ENCODE results near the gene CERS4.
"Not testable (repeated sequence)": the region's sequence is repeated elsewhere in the genome, so short reads cannot be mapped to it uniquely, and the experiment has no call there.

The CERS4 gene

GRCh38 chr19:8221161-8221560, 12.0 kb downstream of the CERS4 start:
- no peaks in the 10 kb centered on the region for H3K27me3 ChIP-seq
- no peak for TF ChIP-seq CTCF (IDR thresholded peaks at IDR 0.05)
- H3K36me3 ChIP-seq, result no peaks in the 10 kb centered on the region
- no peaks in the 10 kb centered on the region for H3K4me1 ChIP-seq (ENCODE audit: control insufficient read depth in 1 of 2, insufficient read depth in 1 of 2, low read depth in 1 of 2, low read length in 1 of 2)
- H3K27ac ChIP-seq, result no peak overlapping the region
- H3K4me3 ChIP-seq (ENCODE audit: low read depth in 1 of 2, low read length in 1 of 2), result no peak overlapping the region
- H3K9me3 ChIP-seq, result no peaks in the 10 kb centered on the region

- not testable (repeated sequence) for H3K36me3 ChIP-seq; H3K9me3 ChIP-seq; H3K27ac ChIP-seq; H3K27me3 ChIP-seq; H3K4me3 ChIP-seq (ENCODE audit: low read depth in 1 of 2, low read length in 1 of 2); H3K4me1 ChIP-seq (ENCODE audit: control insufficient read depth in 1 of 2, insufficient read depth in 1 of 2, low read depth in 1 of 2, low read length in 1 of 2)
Observed at GRCh38 chr19:8223442-8223841, 14.3 kb downstream of the CERS4 start.

- Histone ChIP-seq H3K27ac (no peak overlapping the region), H3K9me3 (no peaks in the 10 kb centered on the region), H3K27me3 (no peaks in the 10 kb centered on the region), H3K36me3 (no peaks in the 10 kb centered on the region), H3K4me3 (ENCODE audit: low read depth in 1 of 2, low read length in 1 of 2) (no peak overlapping the region), H3K4me1 (ENCODE audit: control insufficient read depth in 1 of 2, insufficient read depth in 1 of 2, low read depth in 1 of 2, low read length in 1 of 2) (no peaks in the 10 kb centered on the region)
- no peak for TF ChIP-seq CTCF (IDR thresholded peaks at IDR 0.05)
Observed at GRCh38 chr19:8224394-8225145, 15.4 kb downstream of the CERS4 start.

- H3K27ac ChIP-seq, result no peak overlapping the region
- no peaks in the 10 kb centered on the region for H3K36me3 ChIP-seq
- H3K9me3 ChIP-seq, result no peaks in the 10 kb centered on the region
- H3K4me3 ChIP-seq (ENCODE audit: low read depth in 1 of 2, low read length in 1 of 2), result no peak overlapping the region
- no peaks in the 10 kb centered on the region for H3K4me1 ChIP-seq (ENCODE audit: control insufficient read depth in 1 of 2, insufficient read depth in 1 of 2, low read depth in 1 of 2, low read length in 1 of 2)
- TF ChIP-seq CTCF (IDR thresholded peaks at IDR 0.05), result no peak
- no peaks in the 10 kb centered on the region for H3K27me3 ChIP-seq
Observed at GRCh38 chr19:8231073-8231604, 22.0 kb downstream of the CERS4 start.

- Histone ChIP-seq H3K27me3 (no peaks in the 10 kb centered on the region), H3K4me1 (ENCODE audit: control insufficient read depth in 1 of 2, insufficient read depth in 1 of 2, low read depth in 1 of 2, low read length in 1 of 2) (no peaks in the 10 kb centered on the region), H3K4me3 (ENCODE audit: low read depth in 1 of 2, low read length in 1 of 2) (no peak overlapping the region), H3K9me3 (no peaks in the 10 kb centered on the region), H3K36me3 (no peaks in the 10 kb centered on the region), H3K27ac (no peak overlapping the region)
- TF ChIP-seq CTCF (IDR thresholded peaks at IDR 0.05), result no peak
Observed at GRCh38 chr19:8233370-8233769, 24.2 kb downstream of the CERS4 start.

GRCh38 chr19:8237026-8237425, 27.9 kb downstream of the CERS4 start:
- no peaks in the 10 kb centered on the region for H3K36me3 ChIP-seq
- peaks cover 13% of the 10 kb centered on the region for H3K27me3 ChIP-seq
- no peak for TF ChIP-seq CTCF (IDR thresholded peaks at IDR 0.05)
- H3K27ac ChIP-seq, result no peak overlapping the region
- no peak overlapping the region for H3K4me3 ChIP-seq (ENCODE audit: low read depth in 1 of 2, low read length in 1 of 2)
- peaks cover 18 to 20% of the 10 kb centered on the region in 2 experiments for H3K4me1 ChIP-seq (ENCODE audit: control insufficient read depth in 1 of 2, insufficient read depth in 1 of 2, low read depth in 1 of 2, low read length in 1 of 2)
- H3K9me3 ChIP-seq, result no peaks in the 10 kb centered on the region

Data from neutrophil (primary cell).